Glomerular endothelial cell (primary cell): ENCODE results near the gene PCDHGA6. TPM values are rescaled to one million over a fixed set of nuclear protein-coding genes. Genes with fewer than 3 reads are reported as not detected.
"Not testable (repeated sequence)": the region's sequence is repeated elsewhere in the genome, so short reads cannot be mapped to it uniquely, and the experiment has no call there.

Source experiments
- DNase-seq: peaks from one replicate; pipeline ENCODE4 v3.0.0-alpha.2; 2011; ENCODE audit warnings: low read depth, low spot score; ENCODE audit errors: extremely low read depth
- total RNA-seq: library from RNA; depleted of rRNA; stranded (reverse); fragments of >200 nt; gene quantifications from 2 replicates; pipeline ENCODE4 v1.2.3, GENCODE V29; 2015

Gene PCDHGA6
- total RNA-seq, 1 donor from 2014 or later, result 6.6 TPM

DNA sequence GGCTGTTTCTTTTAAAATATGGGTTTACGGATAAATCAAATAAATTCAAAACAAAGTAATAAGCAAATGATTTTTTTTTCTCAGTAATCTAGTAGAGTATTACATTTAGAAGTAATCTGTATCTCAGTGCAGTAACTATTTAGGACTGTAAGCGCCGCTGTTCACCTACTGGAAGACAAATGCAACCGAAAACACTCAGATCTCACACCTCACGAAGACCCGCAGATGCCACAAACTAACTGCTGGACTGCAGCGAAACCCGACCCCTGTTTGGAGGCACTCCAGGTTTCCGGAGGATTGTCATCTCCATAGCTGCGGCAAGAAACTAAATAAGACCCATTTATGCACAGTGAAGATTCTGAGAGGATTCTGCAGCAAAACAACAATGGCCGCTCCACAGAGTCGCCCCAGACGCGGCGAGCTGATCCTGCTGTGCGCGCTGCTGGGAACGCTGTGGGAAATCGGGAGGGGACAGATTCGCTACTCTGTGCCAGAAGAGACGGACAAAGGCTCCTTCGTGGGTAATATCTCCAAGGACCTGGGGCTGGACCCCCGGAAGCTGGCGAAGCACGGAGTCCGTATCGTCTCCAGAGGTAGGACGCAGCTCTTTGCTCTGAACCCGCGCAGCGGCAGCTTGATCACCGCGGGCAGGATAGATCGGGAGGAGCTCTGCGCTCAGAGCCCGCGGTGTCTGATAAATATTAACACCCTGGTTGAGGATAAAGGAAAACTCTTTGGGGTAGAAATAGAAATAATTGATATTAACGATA is 18.9 kb downstream of the PCDHGA6 start, which contains the start of gene PCDHGA8:
Gene PCDHGA8, plus strand, starts transcription at position 205 of the 770 bp plus-strand sequence. Its CDS starts 181 bp downstream, at position 386.
- DNase-seq, result no peak

DNA sequence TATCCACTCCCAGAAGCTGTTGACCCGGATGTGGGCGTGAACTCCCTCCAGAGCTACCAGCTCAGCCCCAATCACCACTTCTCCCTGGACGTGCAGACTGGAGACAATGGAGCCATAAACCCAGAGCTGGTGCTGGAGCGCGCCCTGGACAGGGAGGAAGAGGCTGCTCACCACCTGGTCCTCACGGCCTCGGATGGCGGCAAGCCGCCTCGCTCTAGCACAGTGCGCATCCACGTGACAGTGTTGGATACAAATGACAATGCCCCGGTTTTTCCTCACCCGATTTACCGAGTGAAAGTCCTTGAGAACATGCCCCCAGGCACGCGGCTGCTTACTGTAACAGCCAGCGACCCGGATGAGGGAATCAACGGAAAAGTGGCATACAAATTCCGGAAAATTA is 19.6 kb downstream of the PCDHGA6 start:
- no peak for DNase-seq

GRCh38 chr5:141394401-141395187 is 20.9 kb downstream of the PCDHGA6 start:
- DNase-seq, result not testable (repeated sequence)

GRCh38 chr5:141397756-141398551 is 24.3 kb downstream of the PCDHGA6 start, which contains the start of gene PCDHGB5:
Gene PCDHGB5, plus strand, starts transcription at chr5:141397947. Its CDS starts 181 bp downstream, at chr5:141398128.
- DNase-seq, result not testable (repeated sequence)

DNA sequence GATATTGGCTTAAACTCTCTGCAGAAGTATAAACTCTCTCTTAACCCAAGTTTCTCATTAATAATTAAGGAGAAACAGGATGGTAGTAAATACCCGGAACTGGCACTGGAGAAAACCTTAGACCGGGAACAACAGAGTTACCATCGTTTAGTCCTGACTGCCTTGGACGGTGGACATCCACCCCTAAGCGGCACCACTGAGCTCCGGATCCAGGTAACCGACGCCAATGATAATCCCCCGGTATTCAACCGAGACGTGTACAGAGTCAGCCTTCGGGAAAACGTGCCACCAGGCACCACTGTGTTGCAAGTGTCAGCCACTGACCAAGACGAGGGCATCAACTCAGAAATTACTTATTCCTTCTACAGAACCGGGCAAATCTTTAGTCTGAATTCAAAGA is 24.9 kb downstream of the PCDHGA6 start:
- no peak for DNase-seq

DNA sequence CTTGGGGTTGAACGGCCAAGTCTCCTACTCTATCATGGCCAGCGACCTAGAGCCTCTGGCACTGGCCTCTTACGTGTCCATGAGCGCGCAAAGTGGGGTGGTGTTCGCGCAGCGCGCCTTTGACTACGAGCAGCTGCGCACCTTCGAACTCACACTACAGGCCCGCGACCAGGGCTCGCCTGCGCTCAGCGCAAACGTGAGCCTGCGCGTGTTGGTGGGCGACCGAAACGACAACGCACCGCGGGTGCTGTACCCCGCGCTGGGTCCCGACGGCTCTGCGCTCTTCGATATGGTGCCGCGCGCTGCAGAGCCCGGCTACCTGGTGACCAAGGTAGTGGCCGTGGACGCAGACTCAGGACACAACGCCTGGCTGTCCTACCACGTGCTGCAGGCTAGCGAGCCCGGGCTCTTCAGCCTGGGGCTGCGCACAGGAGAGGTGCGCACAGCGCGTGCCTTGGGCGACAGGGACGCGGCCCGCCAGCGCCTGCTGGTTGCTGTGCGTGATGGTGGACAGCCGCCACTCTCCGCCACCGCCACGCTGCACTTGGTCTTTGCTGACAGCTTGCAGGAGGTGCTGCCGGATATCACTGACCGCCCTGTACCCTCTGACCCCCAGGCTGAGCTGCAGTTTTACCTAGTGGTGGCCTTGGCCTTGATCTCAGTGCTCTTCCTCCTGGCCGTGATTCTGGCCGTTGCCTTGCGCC is 26.0 kb downstream of the PCDHGA6 start:
- no peak for DNase-seq

DNA sequence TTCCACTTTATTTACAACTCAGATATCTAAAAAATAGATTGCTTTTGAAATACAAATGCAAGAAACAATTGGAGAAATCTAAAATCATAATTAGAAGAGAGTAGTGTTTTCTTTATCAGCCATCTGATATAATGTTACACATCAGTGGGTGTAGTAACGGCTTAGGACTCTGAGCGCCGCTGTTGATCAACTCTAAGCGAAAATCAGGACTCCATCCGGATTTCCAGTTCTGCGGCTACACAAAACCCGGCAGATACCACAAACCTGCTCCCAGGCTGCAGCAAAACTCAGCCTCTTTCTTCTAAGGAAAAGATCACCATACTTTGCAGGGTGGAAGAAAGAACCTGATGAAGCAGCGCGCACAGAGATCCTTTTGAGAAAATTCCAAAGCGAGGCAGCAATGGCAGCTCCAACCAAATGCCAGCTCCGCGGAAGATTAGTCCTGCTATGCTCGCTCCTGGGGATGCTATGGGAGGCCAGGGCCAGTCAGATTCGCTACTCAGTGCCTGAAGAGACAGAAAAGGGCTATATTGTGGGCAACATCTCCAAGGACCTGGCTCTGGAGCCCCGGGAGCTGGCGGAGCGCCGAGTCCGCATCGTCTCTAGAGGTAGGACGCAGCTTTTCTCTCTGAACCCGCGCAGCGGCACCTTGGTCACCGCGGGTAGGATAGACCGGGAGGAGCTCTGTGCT is 29.0 kb downstream of the PCDHGA6 start, which contains the start of gene PCDHGA9:
Gene PCDHGA9, plus strand, starts transcription at position 226 of the 691 bp plus-strand sequence. Its CDS starts 175 bp downstream, at position 401.
- no peak for DNase-seq

DNA sequence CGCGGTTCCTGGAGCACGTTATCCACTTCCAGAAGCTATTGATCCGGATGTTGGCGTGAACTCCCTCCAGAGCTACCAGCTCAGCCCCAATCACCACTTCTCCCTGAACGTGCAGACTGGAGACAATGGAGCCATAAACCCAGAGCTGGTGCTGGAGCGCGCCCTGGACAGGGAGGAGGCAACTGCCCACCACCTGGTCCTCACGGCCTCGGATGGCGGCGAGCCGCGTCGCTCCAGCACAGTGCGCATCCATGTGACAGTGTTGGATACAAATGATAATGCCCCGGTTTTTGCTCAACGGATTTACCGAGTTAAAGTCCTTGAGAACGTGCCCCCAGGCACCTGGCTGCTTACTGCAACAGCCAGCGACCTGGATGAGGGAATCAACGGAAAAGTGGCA is 29.7 kb downstream of the PCDHGA6 start:
- DNase-seq, result no peak

- DNase-seq, result not testable (repeated sequence)
Measured at GRCh38 chr5:141407790-141408505, 34.3 kb downstream of the PCDHGA6 start, which contains the start of gene PCDHGB6. Gene PCDHGB6, plus strand, starts transcription at chr5:141408021. Its CDS starts 182 bp downstream, at chr5:141408203.

DNA sequence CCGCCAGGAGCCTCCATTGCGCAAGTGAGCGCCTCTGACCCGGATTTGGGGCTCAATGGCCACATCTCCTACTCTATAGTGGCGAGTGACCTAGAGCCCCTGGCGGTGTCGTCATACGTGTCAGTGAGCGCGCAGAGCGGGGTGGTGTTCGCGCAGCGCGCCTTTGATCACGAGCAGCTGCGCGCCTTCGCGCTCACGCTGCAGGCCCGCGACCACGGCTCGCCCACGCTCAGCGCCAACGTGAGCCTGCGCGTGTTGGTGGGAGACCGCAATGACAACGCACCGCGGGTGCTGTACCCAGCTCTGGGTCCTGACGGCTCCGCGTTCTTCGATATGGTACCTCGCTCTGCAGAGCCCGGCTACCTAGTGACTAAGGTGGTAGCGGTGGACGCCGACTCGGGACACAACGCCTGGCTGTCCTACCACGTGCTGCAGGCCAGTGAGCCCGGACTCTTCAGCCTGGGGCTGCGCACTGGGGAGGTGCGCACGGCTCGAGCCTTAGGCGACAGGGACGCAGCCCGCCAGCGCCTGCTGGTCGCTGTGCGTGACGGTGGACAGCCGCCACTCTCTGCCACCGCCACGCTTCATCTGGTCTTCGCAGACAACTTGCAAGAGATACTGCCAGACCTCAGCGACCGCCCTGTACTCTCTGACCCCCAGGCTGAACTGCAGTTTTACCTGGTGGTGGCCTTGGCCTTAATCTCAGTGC is 36.1 kb downstream of the PCDHGA6 start:
- no peak for DNase-seq

- no peak for DNase-seq
Measured at GRCh38 chr5:141411575-141411974, 37.9 kb downstream of the PCDHGA6 start.

- no peak for DNase-seq
Measured at GRCh38 chr5:141412854-141413539, 39.3 kb downstream of the PCDHGA6 start, which contains the start of gene PCDHGA10. Gene PCDHGA10, plus strand, starts transcription at chr5:141412987. Its CDS starts 189 bp downstream, at chr5:141413176.

GRCh38 chr5:141413540-141414069 is 39.9 kb downstream of the PCDHGA6 start:
- no peak for DNase-seq

DNA sequence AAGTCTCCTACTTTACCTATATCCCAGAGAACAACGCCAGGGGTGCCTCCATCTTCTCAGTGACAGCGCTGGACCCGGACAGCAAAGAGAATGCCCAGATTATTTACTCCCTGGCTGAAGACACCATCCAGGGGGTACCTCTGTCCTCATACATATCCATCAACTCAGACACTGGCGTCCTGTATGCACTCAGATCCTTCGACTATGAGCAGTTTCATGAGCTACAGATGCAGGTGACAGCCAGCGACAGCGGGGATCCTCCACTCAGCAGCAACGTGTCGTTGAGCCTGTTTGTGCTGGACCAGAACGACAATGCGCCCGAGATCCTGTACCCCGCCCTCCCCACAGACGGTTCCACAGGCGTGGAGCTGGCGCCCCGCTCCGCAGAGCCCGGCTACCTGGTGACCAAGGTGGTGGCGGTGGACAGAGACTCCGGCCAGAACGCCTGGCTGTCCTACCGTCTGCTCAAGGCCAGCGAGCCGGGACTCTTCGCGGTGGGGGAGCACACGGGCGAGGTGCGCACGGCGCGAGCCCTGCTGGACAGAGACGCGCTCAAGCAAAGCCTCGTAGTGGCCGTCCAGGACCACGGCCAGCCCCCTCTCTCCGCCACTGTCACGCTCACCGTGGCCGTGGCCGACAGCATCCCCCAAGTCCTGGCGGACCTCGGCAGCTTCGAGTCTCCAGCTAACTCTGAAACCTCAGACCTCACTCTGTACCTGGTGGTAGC is 41.0 kb downstream of the PCDHGA6 start:
- DNase-seq, result not testable (repeated sequence)

DNA sequence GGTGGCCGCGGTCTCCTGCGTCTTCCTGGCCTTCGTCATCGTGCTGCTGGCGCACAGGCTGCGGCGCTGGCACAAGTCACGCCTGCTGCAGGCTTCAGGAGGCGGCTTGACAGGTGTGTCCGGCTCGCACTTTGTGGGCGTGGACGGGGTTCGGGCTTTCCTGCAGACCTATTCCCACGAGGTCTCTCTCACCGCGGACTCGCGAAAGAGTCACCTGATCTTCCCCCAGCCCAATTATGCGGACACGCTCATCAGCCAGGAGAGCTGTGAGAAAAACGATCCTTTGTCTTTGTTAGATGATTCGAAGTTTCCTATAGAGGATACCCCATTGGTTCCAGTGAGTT is 41.6 kb downstream of the PCDHGA6 start:
- not testable (repeated sequence) for DNase-seq

- DNase-seq, result not testable (repeated sequence)
Measured at GRCh38 chr5:141417494-141418172, 43.9 kb downstream of the PCDHGA6 start, which contains the start of gene PCDHGB7. Gene PCDHGB7, plus strand, starts transcription at chr5:141417677. Its CDS starts 183 bp downstream, at chr5:141417860.
